HFF-Myc (cell line): ENCODE measurements around the gene CUX1.
A peak's percentile ranks its signal among the peaks of the same experiment; 100 is the strongest.

Source experiments
- DNase-seq: peaks from one replicate; pipeline ENCODE4 v3.0.0-alpha.2; 2011; ENCODE audit warnings: low read depth; ENCODE audit errors: extremely low read depth
- H3K4me3 ChIP-seq: replicated peaks from 2 replicates; pipeline ENCODE4 v1.5.1; 2011; ENCODE audit warnings: low read depth, mild to moderate bottlenecking, control low read depth, low read length
- CTCF ChIP-seq: IDR thresholded peaks from 2 replicates; pipeline ENCODE4 v1.5.1; 2012; ENCODE audit warnings: mild to moderate bottlenecking, low read depth, low read length, control low read depth; ENCODE audit errors: missing control alignments

The CUX1 gene

DNA sequence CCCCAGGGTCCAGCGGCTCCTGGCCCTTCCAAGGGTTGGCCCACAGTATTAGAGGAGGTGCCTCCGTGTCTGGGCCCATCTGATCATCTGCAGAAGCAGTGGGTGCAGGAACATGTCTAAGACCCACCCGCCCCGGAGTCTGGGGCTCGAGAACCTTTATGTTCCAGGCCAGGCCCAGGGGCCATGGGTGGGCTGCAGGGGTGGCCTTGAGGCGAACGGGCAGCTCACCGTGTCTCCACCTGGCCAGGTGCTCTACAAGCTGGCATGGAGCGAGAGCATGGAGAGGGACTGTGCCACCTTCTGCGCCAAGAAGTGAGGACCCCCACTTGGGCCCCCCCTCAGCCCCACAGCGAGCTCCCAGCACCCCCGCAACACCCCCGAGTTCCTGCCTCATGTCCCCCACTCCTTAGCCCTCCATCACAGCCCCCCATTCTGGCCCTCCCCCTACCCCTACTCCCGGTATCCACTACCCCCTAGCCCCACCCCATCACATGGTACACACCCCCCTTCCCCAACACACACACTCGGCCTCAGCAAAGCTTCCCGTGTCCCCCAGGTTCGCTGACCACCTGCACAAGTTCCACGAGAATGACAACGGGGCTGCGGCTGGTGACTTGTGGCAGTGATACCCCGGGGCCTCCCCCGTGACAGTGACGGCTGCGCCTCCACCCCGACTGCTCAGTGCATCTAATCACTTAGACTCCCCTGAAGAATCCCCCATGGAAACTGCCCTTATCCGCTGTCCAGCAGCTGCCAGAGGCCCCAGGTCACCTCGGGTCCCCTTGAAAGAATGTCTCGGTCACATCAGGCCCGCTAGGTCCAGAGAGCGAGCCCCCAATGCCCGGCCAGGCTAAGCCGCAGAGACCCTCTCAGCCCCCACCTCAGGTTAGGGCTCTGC is 465.3 kb downstream of the CUX1 start:
- H3K4me3 ChIP-seq: no peak overlapping the region
- no peak for DNase-seq
- no peak for TF ChIP-seq CTCF

- no peak for TF ChIP-seq CTCF
- DNase-seq: no peak
Measured at GRCh38 chr7:102283477-102284189, 466.2 kb downstream of the CUX1 start.

DNA sequence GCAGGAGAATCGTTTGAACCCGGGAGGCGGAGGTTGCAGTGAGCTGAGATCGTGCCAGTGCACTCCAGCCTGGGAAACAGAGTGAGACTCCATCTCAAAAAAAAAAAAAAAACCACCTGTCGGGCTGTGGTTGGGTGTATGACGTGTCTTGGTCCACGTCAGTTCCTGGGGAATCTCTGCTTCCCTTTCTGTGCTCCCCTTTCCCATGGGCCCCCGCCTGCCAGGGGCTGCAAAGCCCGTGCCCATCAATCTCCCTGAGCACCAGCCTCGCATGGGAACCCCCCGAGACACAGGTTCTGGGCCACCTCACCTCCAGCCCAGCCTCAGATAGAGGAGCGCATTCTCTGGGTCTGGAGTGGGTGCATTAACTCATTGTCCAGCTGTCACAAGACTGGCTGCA is 467.0 kb downstream of the CUX1 start:
- H3K4me3 ChIP-seq: no peak overlapping the region
- no peak for DNase-seq
- TF ChIP-seq CTCF: no peak

More at GRCh38 chr7:102283477-102284189, 466.2 kb downstream of the CUX1 start:
- no peak overlapping the region for H3K4me3 ChIP-seq

DNA sequence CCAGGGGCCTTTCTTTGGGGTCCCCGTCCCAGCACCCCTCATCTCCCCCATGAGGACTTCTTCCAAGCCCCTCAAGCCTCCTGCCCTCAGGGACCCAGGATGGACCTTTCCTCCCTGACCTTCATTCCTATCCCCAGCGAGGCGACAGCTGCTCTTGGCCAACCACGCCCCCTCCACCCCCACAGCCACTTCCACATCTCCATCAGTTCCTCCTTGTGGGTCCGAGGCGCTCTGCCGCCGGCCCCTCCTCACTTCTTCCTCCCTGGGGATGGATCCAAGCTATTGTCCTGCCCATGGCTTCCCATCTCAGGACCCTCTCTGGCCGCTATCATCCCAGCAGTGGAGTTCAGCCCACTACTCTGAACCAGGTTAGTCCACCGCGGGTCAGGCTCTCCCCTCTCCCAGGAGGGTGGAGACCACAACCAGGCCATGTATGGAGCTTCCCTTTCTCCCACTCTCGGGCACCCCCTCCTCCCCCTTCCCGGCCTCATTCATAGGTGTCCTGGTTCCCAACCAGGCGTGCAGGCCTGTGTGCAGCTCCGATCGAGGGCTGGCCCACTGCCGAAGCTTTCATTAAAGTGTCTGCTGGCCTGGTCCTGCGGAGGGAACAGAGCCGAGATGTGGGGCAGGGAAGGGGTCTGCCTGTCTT is 467.6 kb downstream of the CUX1 start:
- no peak for TF ChIP-seq CTCF
- no peak overlapping the region for H3K4me3 ChIP-seq
- DNase-seq: no peak

GRCh38 chr7:102285540-102286236 is 468.3 kb downstream of the CUX1 start:
- no peak for DNase-seq
- peak overlapping the region; percentile 63 for H3K4me3 ChIP-seq
- TF ChIP-seq CTCF: no peak
